H1 (cell line): ENCODE measurements around the gene POU3F1. TPM values are rescaled to one million over a fixed set of nuclear protein-coding genes. Genes with fewer than 3 reads are reported as not detected.

ENCODE experiments used
- CTCF ChIA-PET: fragments of 300-600 bp; sonication (Branson Sonifier 250); formaldehyde crosslinking; loops from one replicate; lab custom pipeline; 2021; ENCODE audit not compliant: partially characterized antibody; lab: Charles Lee
- POLR2A ChIA-PET: fragments of 300-600 bp; sonication (Branson Sonifier 250); formaldehyde crosslinking; loops from one replicate; lab custom pipeline; 2021; ENCODE audit warnings: inconsistent platforms; ENCODE audit not compliant: partially characterized antibody; lab: Charles Lee
- DNase-seq, 2 experiments: peaks; one replicate each; pipeline versions ENCODE4 v3.0.0 to v3.0.0-alpha.2; 2010 to 2022; ENCODE audit warnings: low spot score in 2 of 2, low read depth in 1 of 2, mixed read lengths in 1 of 2
- FAIRE-seq: peaks from 2 replicates; lab custom pipeline; 2011; peaks lifted over from hg19 to GRCh38; lab: Jason Lieb, UNC
- H2AFZ ChIP-seq: 2 replicates; pipeline ENCODE4 v1.8.1; 2012; ENCODE audit warnings: low read length, inconsistent platforms
- H2AK5ac ChIP-seq: 2 replicates; pipeline ENCODE4 v1.6.1; 2013; ENCODE audit warnings: low read depth, low read length
- H2BK120ac ChIP-seq: replicated peaks from 2 replicates; pipeline ENCODE3; 2013; ENCODE audit warnings: low read depth, low read length, inconsistent platforms
- H2BK12ac ChIP-seq: 2 replicates; pipeline ENCODE4 v1.6.1; 2013; ENCODE audit warnings: low read depth, low read length
- H2BK15ac ChIP-seq: 2 replicates; pipeline ENCODE4 v1.6.1; 2013; ENCODE audit warnings: low read length
- H2BK20ac ChIP-seq: 2 replicates; pipeline ENCODE4 v1.6.1; 2013; ENCODE audit warnings: low read length
- H2BK5ac ChIP-seq: 2 replicates; pipeline ENCODE4 v1.6.1; 2013; ENCODE audit warnings: low read depth, low read length
- H3K14ac ChIP-seq: 2 replicates; pipeline ENCODE4 v1.6.1; 2013; ENCODE audit warnings: inconsistent platforms; ENCODE audit not compliant: insufficient read length
- H3K18ac ChIP-seq: 2 replicates; pipeline ENCODE4 v1.6.1; 2013; ENCODE audit warnings: low read length; ENCODE audit errors: extremely low read depth
- H3K23ac ChIP-seq: 2 replicates; pipeline ENCODE4 v1.6.1; 2013; ENCODE audit warnings: inconsistent platforms; ENCODE audit not compliant: insufficient read length
- H3K23me2 ChIP-seq: 2 replicates; pipeline ENCODE4 v1.6.1; 2013; ENCODE audit warnings: low read depth, low read length
- H3K27ac ChIP-seq: 2 replicates; pipeline ENCODE4 v1.6.1; 2011; ENCODE audit warnings: low read depth, low read length, inconsistent platforms
- H3K27me3 ChIP-seq, 4 experiments: replicated peaks in 1 of 4; 1 replicate in 1 of 4; 2 replicates in 3 of 4; pipeline versions ENCODE4 v1.6.1 to v1.8.1; 2011 to 2013; ENCODE audit warnings: low read length in 3 of 4, mild to moderate bottlenecking in 3 of 4, inconsistent platforms in 2 of 4, mixed read lengths in 2 of 4, moderate library complexity in 1 of 4; ENCODE audit not compliant: control insufficient read depth in 3 of 4, insufficient read depth in 3 of 4; ENCODE audit errors: extremely low read depth in 1 of 4
- H3K36me3 ChIP-seq, 4 experiments: 2 replicates each; pipeline versions ENCODE4 v1.6.1 to v1.8.1; 2011 to 2013; ENCODE audit warnings: mild to moderate bottlenecking in 4 of 4, low read length in 3 of 4, moderate library complexity in 2 of 4, control low read depth in 1 of 4, inconsistent platforms in 1 of 4; ENCODE audit not compliant: insufficient read depth in 4 of 4, control insufficient read depth in 2 of 4
- H3K4ac ChIP-seq: replicated peaks from 2 replicates; pipeline ENCODE3; 2013; ENCODE audit warnings: low read length, low read depth, mixed read lengths, inconsistent platforms; ENCODE audit not compliant: insufficient read length
- H3K4me1 ChIP-seq, 4 experiments: replicated peaks in 1 of 4; 1 replicate in 1 of 4; 2 replicates in 3 of 4; pipeline versions ENCODE4 v1.6.1 to v1.8.1; 2011 to 2013; ENCODE audit warnings: low read length in 3 of 4, inconsistent platforms in 2 of 4, mixed read lengths in 1 of 4; ENCODE audit not compliant: insufficient read depth in 4 of 4, control insufficient read depth in 3 of 4
- H3K4me2 ChIP-seq, 2 experiments: 2 replicates each; pipeline versions ENCODE4 v1.6.1 to v1.8.1; 2011 to 2013; ENCODE audit warnings: low read depth in 2 of 2, low read length in 2 of 2, control low read depth in 1 of 2, inconsistent platforms in 1 of 2, mild to moderate bottlenecking in 1 of 2; ENCODE audit not compliant: insufficient read depth in 1 of 2
- H3K4me3 ChIP-seq, 4 experiments: fragments of 200-600, 300-600 bp in 1 of 4; sonication (generic), shearing (Covaris generic), sonication (Bioruptor Twin) in 1 of 4; 2 replicates each; pipeline versions ENCODE4 v1.5.1 to v1.8.1; 2011 to 2016; ENCODE audit warnings: low read length in 4 of 4, low read depth in 3 of 4, control low read depth in 2 of 4, inconsistent platforms in 2 of 4, mild to moderate bottlenecking in 2 of 4, mixed read lengths in 1 of 4, moderate library complexity in 1 of 4; ENCODE audit not compliant: insufficient read depth in 2 of 4; ENCODE audit errors: extremely low read depth in 1 of 4
- H3K56ac ChIP-seq: replicated peaks from 2 replicates; pipeline ENCODE3; 2013; ENCODE audit warnings: low read depth, mild to moderate bottlenecking, mixed read lengths, low read length, inconsistent platforms; ENCODE audit not compliant: insufficient read length
- H3K79me1 ChIP-seq: 2 replicates; pipeline ENCODE4 v1.6.1; 2013; ENCODE audit warnings: low read depth, low read length, control low read depth
- H3K79me2 ChIP-seq, 2 experiments: 2 replicates each; pipeline versions ENCODE4 v1.6.1 to v1.8.1; 2012 to 2013; ENCODE audit warnings: low read length in 2 of 2, mild to moderate bottlenecking in 2 of 2, inconsistent platforms in 1 of 2; ENCODE audit not compliant: insufficient read depth in 2 of 2, control insufficient read depth in 1 of 2
- H3K9ac ChIP-seq, 4 experiments: replicated peaks in 1 of 4; 1 replicate in 1 of 4; 2 replicates in 3 of 4; pipeline versions ENCODE4 v1.6.1 to v1.8.1; 2011 to 2013; ENCODE audit warnings: low read depth in 3 of 4, low read length in 3 of 4, control low read depth in 2 of 4, mild to moderate bottlenecking in 2 of 4, moderate library complexity in 2 of 4, inconsistent platforms in 1 of 4; ENCODE audit errors: extremely low read depth in 1 of 4
- H3K9me3 ChIP-seq, 2 experiments: 2 replicates each; pipeline versions ENCODE4 v1.6.1 to v1.8.1; 2012 to 2013; ENCODE audit warnings: mild to moderate bottlenecking in 2 of 2, moderate library complexity in 2 of 2, control low read depth in 1 of 2, inconsistent platforms in 1 of 2, low read depth in 1 of 2, low read length in 1 of 2, mixed read lengths in 1 of 2; ENCODE audit not compliant: insufficient read depth in 2 of 2
- H4K20me1 ChIP-seq, 2 experiments: replicated peaks in 1 of 2; 2 replicates each; pipeline versions ENCODE3 to v1.8.1; 2011 to 2013; ENCODE audit warnings: inconsistent platforms in 2 of 2, low read length in 2 of 2, mild to moderate bottlenecking in 1 of 2; ENCODE audit not compliant: insufficient read depth in 2 of 2, control insufficient read depth in 1 of 2
- H4K5ac ChIP-seq: 2 replicates; pipeline ENCODE4 v1.6.1; 2013; ENCODE audit warnings: low read length, low read depth, mixed read lengths, inconsistent platforms; ENCODE audit not compliant: insufficient read length
- H4K8ac ChIP-seq: 2 replicates; pipeline ENCODE4 v1.8.0; 2013; ENCODE audit warnings: mild to moderate bottlenecking, moderate library complexity, low read length, inconsistent platforms; ENCODE audit not compliant: insufficient read depth; ENCODE audit errors: extremely low read depth
- H4K91ac ChIP-seq: replicated peaks from 2 replicates; pipeline ENCODE3; 2013; ENCODE audit warnings: low read length, mixed read lengths, inconsistent platforms; ENCODE audit not compliant: insufficient read length
- ASH2L ChIP-seq: fragments of 200-600, 300-600 bp; sonication (generic); IDR thresholded peaks from one replicate; pipeline ENCODE4 v1.7.1; 2017; ENCODE audit warnings: low read length
- BACH1 ChIP-seq: IDR thresholded peaks from 2 replicates; pipeline ENCODE4 v1.6.1; 2012; ENCODE audit warnings: low read length, improper control_type of control experiment
- CBX8 ChIP-seq: fragments of 300-800, 300-1000 bp; sonication (generic); IDR thresholded peaks from 2 replicates; pipeline ENCODE4 v1.7.1; 2016; ENCODE audit warnings: low read depth, low read length, borderline replicate concordance
- EP300 ChIP-seq, 2 experiments: IDR thresholded peaks; 1 replicate in 1 of 2; 2 replicates in 1 of 2; pipeline ENCODE4 v1.6.1; 2011 to 2012; ENCODE audit warnings: low read depth in 2 of 2, low read length in 2 of 2, mild to moderate bottlenecking in 2 of 2, borderline replicate concordance in 1 of 2, inconsistent platforms in 1 of 2, moderate library complexity in 1 of 2
- HDAC6 ChIP-seq: IDR thresholded peaks from one replicate; pipeline ENCODE4 v1.7.1; 2012; ENCODE audit warnings: low read depth, mild to moderate bottlenecking, inconsistent platforms, low read length, moderate library complexity
- KDM4A ChIP-seq: IDR thresholded peaks from one replicate; pipeline ENCODE4 v1.7.1; 2012; ENCODE audit warnings: low read depth, mild to moderate bottlenecking, moderate library complexity, low read length, inconsistent platforms; ENCODE audit not compliant: severe bottlenecking
- NRF1 ChIP-seq: IDR thresholded peaks from 2 replicates; pipeline ENCODE4 v1.6.1; 2011; ENCODE audit warnings: mild to moderate bottlenecking, low read depth, low read length, improper control_type of control experiment
- POLR2AphosphoS5 ChIP-seq: IDR thresholded peaks from 2 replicates; pipeline ENCODE4 v1.6.1; 2011; ENCODE audit warnings: low read depth, low read length
- SIX5 ChIP-seq: IDR thresholded peaks from 2 replicates; pipeline ENCODE4 v1.6.1; 2011; ENCODE audit warnings: mild to moderate bottlenecking, low read depth, low read length
- TBP ChIP-seq: IDR thresholded peaks from 2 replicates; pipeline ENCODE4 v1.6.1; 2011; ENCODE audit warnings: low read depth, low read length, improper control_type of control experiment
- TCF12 ChIP-seq: IDR thresholded peaks from 2 replicates; pipeline ENCODE4 v1.6.1; 2011; ENCODE audit warnings: low read depth, mild to moderate bottlenecking, low read length
- WGBS, 2 experiments: shearing (Covaris generic) in 1 of 2; methylation state at CpG; one replicate each; pipeline versions ENCODE4 v1.1.6 to v1.1.7; 2013 to 2015; ENCODE audit warnings: low lambda C conversion rate in 2 of 2, mixed read lengths in 2 of 2, inconsistent platforms in 1 of 2, low coverage in 1 of 2, missing lambda C conversion rate in 1 of 2; ENCODE audit not compliant: insufficient replicate concordance in 2 of 2, insufficient coverage in 1 of 2, insufficient read length in 1 of 2; ENCODE audit errors: extremely low coverage in 1 of 2, missing lambda C conversion rate in 1 of 2; 5-methylcytosine and 5-hydroxymethylcytosine counted together
- polyA plus RNA-seq, 7 experiments: library from polyadenylated mRNA; depleted of rRNA in 3 of 7; stranded (reverse) in 5 of 7; unstranded in 2 of 7; fragments of >200 nt in 5 of 7; fragments of 200-250 nt in 2 of 7; gene quantifications; 1 replicate in 5 of 7; 2 replicates in 1 of 7; 4 replicates in 1 of 7; pipeline versions ENCODE4 v1.2.1 to v1.2.3, GENCODE V29; 2011 to 2013; ENCODE audit warnings: missing spikeins in 2 of 7, mixed read lengths in 2 of 7
- total RNA-seq: library from RNA; stranded (reverse); fragmentation: NEBNext Ultra II Directional; extraction: Animal tissue kit (Norgen Biotek cat#: 25700); gene quantifications from 2 replicates; pipeline ENCODE4 v1.2.1, GENCODE V29; 2021

POU3F1 gene
- total and polyA plus RNA-seq, 2 of the 8 experiments (the other 6 are each of a cell fraction or from before 2014, with no cell fraction given): 4.2 to 10.8 TPM

- H2AFZ ChIP-seq: no peak overlapping the region
- H3K4me2 ChIP-seq: peak overlapping the region; percentile 36 to 57; a peak in 2 of 4 replicates
- peak overlapping the region; percentile 48; the same call in 1 of the 2 replicates for H3K18ac ChIP-seq
- no peaks in the 10 kb centered on the region for H3K79me2 ChIP-seq
- H3K79me1 ChIP-seq: no peaks in the 10 kb centered on the region
- H4K5ac ChIP-seq: no peak overlapping the region
- peak overlapping the region; percentile 27; the same call in 1 of the 2 replicates for H2BK12ac ChIP-seq
- no peak overlapping the region for H3K56ac ChIP-seq
- H3K4me1 ChIP-seq: peaks cover 12 to 36% (median 25%) of the 10 kb centered on the region in 4 experiments
- H3K4me3 ChIP-seq: no peak overlapping the region
- no peak overlapping the region for H2BK20ac ChIP-seq
- H4K91ac ChIP-seq: no peak overlapping the region
- H3K23ac ChIP-seq: no peak overlapping the region
- 87% methylated on average over 13 of the region's 17 CpGs; no CpG with 5 or more reads in 1 of the 2 experiments for WGBS, 2 experiments
- H3K4ac ChIP-seq: peak overlapping the region; percentile 10
- H3K27me3 ChIP-seq: no peaks in the 10 kb centered on the region
- H4K20me1 ChIP-seq: peaks cover 0 to 2% of the 10 kb centered on the region in 2 experiments
- POLR2A ChIA-PET: interaction anchor here (0.6 to 6.3 kb wide), 12 partner anchors 10 to 472 kb away, joined by 3 to 59 read pairs (median 4); partner anchors contain the start of gene POU3F1
- no peaks in the 10 kb centered on the region for H3K9me3 ChIP-seq
- no peak overlapping the region for H3K27ac ChIP-seq
- DNase-seq: no peak
- CTCF ChIA-PET: interaction anchor here (1.0 to 7.2 kb wide), 10 partner anchors 8 to 472 kb away, joined by 3 to 88 read pairs (median 4); no protein-coding TSS in a partner anchor
- no peak overlapping the region for H3K9ac ChIP-seq
- peak overlapping the region; percentile 46; the same call in 1 of the 2 replicates for H2AK5ac ChIP-seq
- H3K23me2 ChIP-seq: no peaks in the 10 kb centered on the region
- H2BK5ac ChIP-seq: peak overlapping the region; percentile 81; the same call in 1 of the 2 replicates
- H2BK120ac ChIP-seq: no peak overlapping the region
- H2BK15ac ChIP-seq: peak overlapping the region; percentile 67; the same call in 1 of the 2 replicates
- H3K36me3 ChIP-seq: peaks cover 0 to 3% (median under 1%) of the 10 kb centered on the region in 4 experiments; a peak in 3 of 8 replicates
- FAIRE-seq: no peak
- H4K8ac ChIP-seq: no peak overlapping the region
- H3K14ac ChIP-seq: no peak overlapping the region
- TF ChIP-seq NRF1 (no peak), KDM4A (no peak), ASH2L (no peak), TBP (no peak), SIX5 (no peak), BACH1 (no peak), EP300 (IDR thresholded peaks at IDR 0.05; ENCODE audit: borderline replicate concordance in 1 of 2, low read depth in 2 of 2, low read length in 2 of 2) (no peak), TCF12 (no peak), CBX8 (no peak), HDAC6 (no peak), POLR2AphosphoS5 (no peak)
These were observed 15.7 kb downstream of the POU3F1 start for GRCh38 chr1:38030596-38031512.
